ENCODE measurements around the gene ABHD14A. TPM values are rescaled to one million over a fixed set of nuclear protein-coding genes. Genes with fewer than 3 reads are reported as not detected.
A peak's percentile ranks its signal among the peaks of the same experiment; 100 is the strongest.

Gene ABHD14A
- total and polyA plus RNA-seq, 2 of the 4 experiments (the other 2 are of a cell fraction) = 3.4 to 10.0 TPM

- H3K9ac ChIP-seq (ENCODE audit: low read depth, low read length) = no peak overlapping the region
- H4K20me1 ChIP-seq (ENCODE audit: insufficient read depth, low read length) = peaks cover 9% of the 10 kb centered on the region
- H3K9me1 ChIP-seq (ENCODE audit: insufficient read depth, low read length) = peaks cover 12% of the 10 kb centered on the region
- no peak for ATAC-seq (ENCODE audit: low read depth)
- peaks cover 2% of the 10 kb centered on the region; the same call in 1 of the 2 replicates for H3K36me3 ChIP-seq (ENCODE audit: control insufficient read depth, insufficient read depth, low read length)
- ChIA-PET POLR2A (ENCODE audit: unreplicated experiment) (no interaction called here), CTCF (no interaction called here)
- in situ Hi-C loops (cut with MboI; ENCODE audit: low sequenced_read_pairs) (loop anchor here (25.0 kb wide), 1 partner anchor 557 kb away; the partner anchor contains the start of genes MANF and RBM15B), intact Hi-C loops (cut with micrococcal nuclease) (loop anchor here (5.0 kb wide), 1 partner anchor 198 kb away; no protein-coding TSS in a partner anchor), dilution Hi-C loops (cut with HindIII; ENCODE audit: low sequenced_read_pairs, unreplicated experiment) (no loop called here)
- H3K14ac ChIP-seq (replicated peaks; ENCODE audit: low read depth, low read length) = no peak overlapping the region
- H3K4me1 ChIP-seq (ENCODE audit: control insufficient read depth, insufficient read depth, low read length) = peaks cover 13% of the 10 kb centered on the region
- peaks cover 18 to 29% of the 10 kb centered on the region in 2 experiments; a peak in 3 of 4 replicates for H3K79me1 ChIP-seq (ENCODE audit: low read depth in 1 of 2, low read length in 2 of 2)
- H3K27ac ChIP-seq (ENCODE audit: insufficient read depth, low read length) = no peak overlapping the region
- H2AFZ ChIP-seq (replicated peaks; ENCODE audit: low read length, poor library complexity) = no peak overlapping the region
- BruUV-seq (replicated peaks) = no TSS peak
- no peak overlapping the region for H3K4me2 ChIP-seq (ENCODE audit: low read depth, low read length)
- no peak overlapping the region for H2BK120ac ChIP-seq (ENCODE audit: low read depth, low read length)
- no peak overlapping the region for H3K56ac ChIP-seq (ENCODE audit: extremely low read depth, insufficient read depth, low read length)
- no peak for DNase-seq
- no peak overlapping the region for H3K4ac ChIP-seq (ENCODE audit: low read depth, low read length)
- H2BK20ac ChIP-seq (ENCODE audit: low read depth, low read length) = no peak overlapping the region
- no peak overlapping the region for H2BK5ac ChIP-seq (ENCODE audit: low read depth, low read length, poor library complexity, severe bottlenecking)
- no peak overlapping the region for H3K18ac ChIP-seq (ENCODE audit: low read depth, low read length)
- H2BK15ac ChIP-seq (ENCODE audit: low read depth, low read length) = no peak overlapping the region
- H3K4me3 ChIP-seq (ENCODE audit: insufficient read depth, low read depth, low read length) = no peak overlapping the region
- no peak overlapping the region for H2AK5ac ChIP-seq (ENCODE audit: low read depth, low read length)
- peak overlapping the region; percentile 8 for H2AK9ac ChIP-seq (replicated peaks; ENCODE audit: low read depth, low read length, poor library complexity)
- no peaks in the 10 kb centered on the region for H3K27me3 ChIP-seq (ENCODE audit: control insufficient read depth, insufficient read depth, low read length)
- H3K23ac ChIP-seq (ENCODE audit: low read depth, low read length) = no peak overlapping the region
- WGBS, 2 experiments (ENCODE audit: extremely low coverage in 2 of 2, insufficient read length in 1 of 2) = 85% methylated on average over 4 of the region's 11 CpGs; no CpG with 5 or more reads in 1 of the 2 experiments
- no peak overlapping the region for H4K8ac ChIP-seq (ENCODE audit: low read depth in 2 of 2, low read length in 2 of 2)
- no peak overlapping the region for H4K5ac ChIP-seq (ENCODE audit: low read depth, low read length)
- no peak for TF ChIP-seq FOS (IDR thresholded peaks at IDR 0.05; ENCODE audit: low read depth, low read length)
- no peak for TF ChIP-seq NFE2L2 (IDR thresholded peaks at IDR 0.05; ENCODE audit: low read depth, low read length)
- TF ChIP-seq MXI1 (IDR thresholded peaks at IDR 0.05; ENCODE audit: borderline replicate concordance, low read depth, low read length) = no peak
- no peak for TF ChIP-seq BHLHE40 (IDR thresholded peaks at IDR 0.05; ENCODE audit: low read depth, low read length)
- TF ChIP-seq ELK1 (IDR thresholded peaks at IDR 0.05; ENCODE audit: borderline replicate concordance, low read depth, low read length) = no peak
- TF ChIP-seq RCOR1 (IDR thresholded peaks at IDR 0.05; ENCODE audit: insufficient replicate concordance, low read length) = no peak
- TF ChIP-seq CEBPB (IDR thresholded peaks at IDR 0.05; ENCODE audit: low read depth, low read length) = no peak
- H3K9me3 ChIP-seq (ENCODE audit: control insufficient read depth, insufficient read depth, low read length) = no peaks in the 10 kb centered on the region
- no peak overlapping the region for H4K91ac ChIP-seq (ENCODE audit: insufficient read depth, low read depth, low read length)
Measured at GRCh38 chr3:51944451-51945021, 30.3 kb upstream of the ABHD14A start.
